Neural cell (in vitro differentiated cells): ENCODE results near the gene PCCA. TPM values are rescaled to one million over a fixed set of nuclear protein-coding genes. Genes with fewer than 3 reads are reported as not detected.

Experiments used
- H2AFZ ChIP-seq: fragments of 200-600, 300-800 bp; sonication (generic), shearing (Covaris generic); 2 replicates; pipeline ENCODE4 v1.6.0; 2014; ENCODE audit warnings: low read depth, mild to moderate bottlenecking, antibody characterized with exemption, low read length, moderate library complexity
- H3F3A ChIP-seq: fragments of 200-600 bp; shearing (Covaris generic); 2 replicates; pipeline ENCODE4 v1.6.1; 2016; ENCODE audit warnings: mild to moderate bottlenecking, moderate library complexity, mixed read lengths, antibody characterized with exemption, low read length; ENCODE audit not compliant: insufficient read depth, poor library complexity, severe bottlenecking
- H3K27ac ChIP-seq: fragments of 200-600, 300-800 bp; sonication (generic), shearing (Covaris generic); 2 replicates; pipeline ENCODE4 v1.5.1; 2014; ENCODE audit warnings: mild to moderate bottlenecking, low read length, moderate library complexity
- H3K27me3 ChIP-seq: fragments of 300-800, 200-600 bp; sonication (generic), shearing (Covaris generic); 2 replicates; pipeline ENCODE4 v1.6.0; 2014; ENCODE audit warnings: mild to moderate bottlenecking, low read depth, low read length, moderate library complexity; ENCODE audit not compliant: insufficient read depth
- H3K36me3 ChIP-seq: fragments of 300-800, 200-600 bp; sonication (generic), shearing (Covaris generic); 2 replicates; pipeline ENCODE4 v1.5.1; 2014; ENCODE audit warnings: mild to moderate bottlenecking, antibody characterized with exemption, low read length, moderate library complexity; ENCODE audit not compliant: insufficient read depth
- H3K4me2 ChIP-seq: fragments of 300-800, 200-600 bp; sonication (generic), shearing (Covaris generic); 2 replicates; pipeline ENCODE4 v1.6.0; 2014; ENCODE audit warnings: mild to moderate bottlenecking, low read length
- H3K4me3 ChIP-seq: fragments of 300-800, 200-600 bp; sonication (generic), shearing (Covaris generic); 2 replicates; pipeline ENCODE4 v1.5.1; 2014; ENCODE audit warnings: mild to moderate bottlenecking, low read length, moderate library complexity
- H3K79me2 ChIP-seq: fragments of 200-600 bp; shearing (Covaris generic); replicated peaks from 2 replicates; pipeline ENCODE4 v1.6.0; 2014; ENCODE audit warnings: mild to moderate bottlenecking, low read length, moderate library complexity; ENCODE audit not compliant: insufficient read depth
- H3K9ac ChIP-seq: fragments of 300-800, 200-600 bp; sonication (generic), shearing (Covaris generic); 2 replicates; pipeline ENCODE4 v1.6.1; 2016; ENCODE audit warnings: mild to moderate bottlenecking, low read length, mixed read lengths
- H3K9me2 ChIP-seq: fragments of 200-600 bp; shearing (Covaris generic); 2 replicates; pipeline ENCODE4 v1.6.1; 2016; ENCODE audit warnings: mild to moderate bottlenecking, low read length, mixed read lengths; ENCODE audit not compliant: insufficient read depth
- H3K9me3 ChIP-seq: fragments of 200-600, 300-800 bp; sonication (generic), shearing (Covaris generic); 2 replicates; pipeline ENCODE4 v1.6.1; 2016; ENCODE audit warnings: mild to moderate bottlenecking, mixed run types, low read length, moderate library complexity, mixed read lengths
- H4K20me1 ChIP-seq: fragments of 200-600 bp; shearing (Covaris generic); 2 replicates; pipeline ENCODE4 v1.6.1; 2016; ENCODE audit warnings: mild to moderate bottlenecking, mixed run types; ENCODE audit not compliant: insufficient read depth
- EP300 ChIP-seq: fragments of 450-650 bp; conservative IDR thresholded peaks from 2 replicates; pipeline ENCODE4 v1.6.1; 2014; ENCODE audit warnings: antibody characterized with exemption, mild to moderate bottlenecking, moderate library complexity; ENCODE audit not compliant: poor library complexity, severe bottlenecking
- EZH2 ChIP-seq: fragments of 200-600, 300-800 bp; shearing (Covaris generic), sonication (generic); IDR thresholded peaks from 2 replicates; pipeline ENCODE4 v1.6.1; 2014; ENCODE audit warnings: antibody characterized with exemption, low read length, borderline replicate concordance, mild to moderate bottlenecking; ENCODE audit not compliant: insufficient read depth, poor library complexity, severe bottlenecking
- MXI1 ChIP-seq: fragments of 450-650 bp; conservative IDR thresholded peaks from 2 replicates; pipeline ENCODE4 v1.6.1; 2014; ENCODE audit warnings: antibody characterized with exemption, mild to moderate bottlenecking; ENCODE audit not compliant: poor library complexity, severe bottlenecking
- POLR2AphosphoS5 ChIP-seq: IDR thresholded peaks from 2 replicates; pipeline ENCODE4 v1.6.1; 2012
- RAD21 ChIP-seq: fragments of 450-650 bp; conservative IDR thresholded peaks from 2 replicates; pipeline ENCODE4 v1.6.1; 2014; ENCODE audit warnings: antibody characterized with exemption, mild to moderate bottlenecking, moderate library complexity
- SMC3 ChIP-seq: fragments of 450-650 bp; conservative IDR thresholded peaks from 2 replicates; pipeline ENCODE4 v1.6.1; 2014; ENCODE audit warnings: antibody characterized with exemption, mild to moderate bottlenecking, moderate library complexity; ENCODE audit not compliant: poor library complexity
- TAF1 ChIP-seq: IDR thresholded peaks from 2 replicates; pipeline ENCODE4 v1.6.1; 2012; ENCODE audit warnings: low read depth
- polyA plus RNA-seq: library from polyadenylated mRNA; depleted of rRNA; stranded (reverse); fragments of >200 nt; gene quantifications from 2 replicates; pipeline ENCODE4 v1.2.3, GENCODE V29; 2014
- TF ChIP-seq, protein P1 (sequence below): IDR thresholded peaks from 2 replicates; pipeline ENCODE4 v1.6.1; 2012; ENCODE audit warnings: borderline replicate concordance
- TF ChIP-seq, protein P2 (sequence below): fragments of 450-650 bp; IDR thresholded peaks from 2 replicates; pipeline ENCODE4 v1.5.1; 2014; ENCODE audit warnings: antibody characterized with exemption, mild to moderate bottlenecking, moderate library complexity; ENCODE audit not compliant: poor library complexity, severe bottlenecking

PCCA gene
- polyA plus RNA-seq, 1 donor from 2014 or later = 17.0 TPM

DNA sequence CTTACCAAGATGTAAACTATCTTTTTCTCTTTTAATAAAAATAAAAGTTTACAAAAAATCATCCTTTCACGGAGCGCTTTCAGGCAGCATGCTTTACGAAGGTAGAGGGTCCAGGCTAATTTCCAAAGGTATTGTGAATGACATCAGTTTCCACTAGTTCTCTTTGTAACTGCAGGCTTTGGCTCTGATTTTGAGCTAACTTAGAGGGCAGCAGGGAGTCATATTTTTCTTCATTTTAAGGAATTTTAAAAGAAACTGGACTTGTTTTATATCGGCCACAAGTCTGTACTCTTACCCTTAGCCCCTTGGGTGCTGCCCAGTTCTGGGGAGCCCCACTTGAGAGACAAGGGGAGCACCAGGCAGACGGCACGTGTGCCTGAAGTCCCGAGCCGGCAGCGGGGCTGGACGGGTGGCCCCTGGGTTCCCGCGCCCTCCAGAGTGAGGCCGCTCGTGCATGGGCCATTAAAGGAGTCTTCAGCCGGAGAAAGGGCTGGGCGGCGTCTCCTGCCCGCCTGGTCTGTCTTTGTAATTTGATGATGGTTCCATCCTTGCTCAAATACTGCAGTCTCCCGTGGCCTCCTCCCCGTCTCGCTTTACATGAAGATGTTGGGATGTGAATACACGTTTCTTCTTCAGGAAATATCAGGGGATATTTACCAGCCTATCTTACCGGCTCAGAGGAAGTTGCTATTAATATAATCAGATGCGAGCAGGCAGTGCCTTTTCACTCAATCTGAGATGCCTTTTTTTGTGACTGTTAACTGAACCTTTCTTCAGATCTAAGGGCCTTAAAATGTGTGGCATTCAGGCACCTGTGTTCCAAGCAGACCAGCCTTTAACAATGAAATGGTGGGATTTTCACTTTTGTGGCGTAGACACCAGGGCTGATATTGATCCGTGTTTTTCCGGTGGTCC is 432.3 kb downstream of the PCCA start:
- Histone ChIP-seq H3F3A (no peaks in the 10 kb centered on the region), H3K4me3 (peak overlapping the region; percentile 4), H3K27ac (no peak overlapping the region), H2AFZ (no peak overlapping the region), H3K4me2 (no peak overlapping the region), H4K20me1 (no peaks in the 10 kb centered on the region), H3K9me3 (no peaks in the 10 kb centered on the region), H3K27me3 (no peaks in the 10 kb centered on the region), H3K9me2 (no peaks in the 10 kb centered on the region), H3K36me3 (no peaks in the 10 kb centered on the region), H3K9ac (no peak overlapping the region), H3K79me2 (peaks cover 4% of the 10 kb centered on the region)
- TF ChIP-seq, protein P1, sequence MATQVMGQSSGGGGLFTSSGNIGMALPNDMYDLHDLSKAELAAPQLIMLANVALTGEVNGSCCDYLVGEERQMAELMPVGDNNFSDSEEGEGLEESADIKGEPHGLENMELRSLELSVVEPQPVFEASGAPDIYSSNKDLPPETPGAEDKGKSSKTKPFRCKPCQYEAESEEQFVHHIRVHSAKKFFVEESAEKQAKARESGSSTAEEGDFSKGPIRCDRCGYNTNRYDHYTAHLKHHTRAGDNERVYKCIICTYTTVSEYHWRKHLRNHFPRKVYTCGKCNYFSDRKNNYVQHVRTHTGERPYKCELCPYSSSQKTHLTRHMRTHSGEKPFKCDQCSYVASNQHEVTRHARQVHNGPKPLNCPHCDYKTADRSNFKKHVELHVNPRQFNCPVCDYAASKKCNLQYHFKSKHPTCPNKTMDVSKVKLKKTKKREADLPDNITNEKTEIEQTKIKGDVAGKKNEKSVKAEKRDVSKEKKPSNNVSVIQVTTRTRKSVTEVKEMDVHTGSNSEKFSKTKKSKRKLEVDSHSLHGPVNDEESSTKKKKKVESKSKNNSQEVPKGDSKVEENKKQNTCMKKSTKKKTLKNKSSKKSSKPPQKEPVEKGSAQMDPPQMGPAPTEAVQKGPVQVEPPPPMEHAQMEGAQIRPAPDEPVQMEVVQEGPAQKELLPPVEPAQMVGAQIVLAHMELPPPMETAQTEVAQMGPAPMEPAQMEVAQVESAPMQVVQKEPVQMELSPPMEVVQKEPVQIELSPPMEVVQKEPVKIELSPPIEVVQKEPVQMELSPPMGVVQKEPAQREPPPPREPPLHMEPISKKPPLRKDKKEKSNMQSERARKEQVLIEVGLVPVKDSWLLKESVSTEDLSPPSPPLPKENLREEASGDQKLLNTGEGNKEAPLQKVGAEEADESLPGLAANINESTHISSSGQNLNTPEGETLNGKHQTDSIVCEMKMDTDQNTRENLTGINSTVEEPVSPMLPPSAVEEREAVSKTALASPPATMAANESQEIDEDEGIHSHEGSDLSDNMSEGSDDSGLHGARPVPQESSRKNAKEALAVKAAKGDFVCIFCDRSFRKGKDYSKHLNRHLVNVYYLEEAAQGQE = no peak
- TF ChIP-seq EP300 (no peak), RAD21 (no peak), POLR2AphosphoS5 (no peak), MXI1 (no peak), SMC3 (no peak), TAF1 (no peak), EZH2 (no peak)
- TF ChIP-seq, protein P2, sequence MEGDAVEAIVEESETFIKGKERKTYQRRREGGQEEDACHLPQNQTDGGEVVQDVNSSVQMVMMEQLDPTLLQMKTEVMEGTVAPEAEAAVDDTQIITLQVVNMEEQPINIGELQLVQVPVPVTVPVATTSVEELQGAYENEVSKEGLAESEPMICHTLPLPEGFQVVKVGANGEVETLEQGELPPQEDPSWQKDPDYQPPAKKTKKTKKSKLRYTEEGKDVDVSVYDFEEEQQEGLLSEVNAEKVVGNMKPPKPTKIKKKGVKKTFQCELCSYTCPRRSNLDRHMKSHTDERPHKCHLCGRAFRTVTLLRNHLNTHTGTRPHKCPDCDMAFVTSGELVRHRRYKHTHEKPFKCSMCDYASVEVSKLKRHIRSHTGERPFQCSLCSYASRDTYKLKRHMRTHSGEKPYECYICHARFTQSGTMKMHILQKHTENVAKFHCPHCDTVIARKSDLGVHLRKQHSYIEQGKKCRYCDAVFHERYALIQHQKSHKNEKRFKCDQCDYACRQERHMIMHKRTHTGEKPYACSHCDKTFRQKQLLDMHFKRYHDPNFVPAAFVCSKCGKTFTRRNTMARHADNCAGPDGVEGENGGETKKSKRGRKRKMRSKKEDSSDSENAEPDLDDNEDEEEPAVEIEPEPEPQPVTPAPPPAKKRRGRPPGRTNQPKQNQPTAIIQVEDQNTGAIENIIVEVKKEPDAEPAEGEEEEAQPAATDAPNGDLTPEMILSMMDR = no peak

DNA sequence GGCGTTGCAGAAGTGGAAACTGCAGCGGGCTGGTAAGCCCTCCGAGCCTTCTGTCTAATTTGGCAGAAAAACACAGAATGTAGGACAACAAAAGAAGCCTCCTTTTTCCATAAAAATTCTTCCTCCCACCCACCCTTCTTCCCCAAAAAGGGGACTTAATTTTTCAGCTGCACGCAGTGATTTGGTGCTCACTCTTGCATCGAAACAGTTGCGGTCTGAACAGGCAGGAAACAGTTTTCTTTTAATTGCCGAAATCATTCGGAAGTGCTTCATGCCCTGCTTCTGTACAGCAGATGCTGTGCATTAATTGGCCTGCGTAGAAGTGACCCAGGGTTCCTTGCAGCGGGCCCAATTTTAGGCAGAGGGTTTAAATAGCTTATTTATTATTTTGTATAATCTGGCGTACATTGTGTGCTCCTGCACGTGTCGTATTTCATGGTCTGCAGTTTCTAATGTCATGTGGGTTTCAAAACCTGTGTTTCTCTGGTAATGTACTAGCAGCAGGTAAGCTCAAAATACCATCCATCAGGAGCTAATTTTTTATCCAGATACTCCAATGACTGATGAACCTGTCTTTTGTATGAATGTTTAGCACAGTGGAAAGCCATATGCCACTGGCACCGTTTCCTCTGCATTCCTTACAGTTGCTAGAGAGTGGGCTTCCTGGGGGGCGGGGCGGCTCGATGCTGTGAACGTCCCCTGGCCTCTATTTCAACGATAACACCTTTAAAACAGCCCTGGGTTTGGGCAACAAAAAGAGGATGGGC is 433.1 kb downstream of the PCCA start:
- Histone ChIP-seq H3K4me2 (no peak overlapping the region), H4K20me1 (no peaks in the 10 kb centered on the region), H3K27me3 (no peaks in the 10 kb centered on the region), H3K9ac (no peak overlapping the region), H3K79me2 (peaks cover 4% of the 10 kb centered on the region), H2AFZ (no peak overlapping the region), H3K36me3 (no peaks in the 10 kb centered on the region), H3K9me2 (no peaks in the 10 kb centered on the region), H3K9me3 (no peaks in the 10 kb centered on the region), H3K27ac (no peak overlapping the region), H3K4me3 (no peak overlapping the region), H3F3A (no peaks in the 10 kb centered on the region)
- TF ChIP-seq EZH2 = no peak
- no peak for TF ChIP-seq EP300
- no peak for TF ChIP-seq POLR2AphosphoS5
- no peak for TF ChIP-seq RAD21
- no peak for TF ChIP-seq SMC3
- no peak for TF ChIP-seq MXI1
- TF ChIP-seq, protein P1 = no peak
- TF ChIP-seq, protein P2 = no peak
- TF ChIP-seq TAF1 = no peak
